SK-N-SH treated with all-trans-retinoic acid at 6 μM for 48 hours (cell line): ENCODE data around the gene PIAS2.

Experiments
- ATAC-seq: fragments of 200-7000 bp; cut with Tn5 transposase; 3 replicates; pipeline ENCODE4 v1.9.1; 2020; ENCODE audit warnings: mild to moderate bottlenecking, moderate library complexity
- ARNTL ChIP-seq: fragments of 450-650 bp; formaldehyde crosslinking; IDR thresholded peaks from 2 replicates; pipeline ENCODE4 v1.5.0; 2020; ENCODE audit warnings: low read depth, mild to moderate bottlenecking, moderate library complexity, borderline replicate concordance
- BACH2 ChIP-seq: fragments of 250-450 bp; sonication (Bioruptor Pico); IDR thresholded peaks from 2 replicates; pipeline ENCODE4 v1.9.0; 2021; ENCODE audit warnings: mild to moderate bottlenecking, borderline replicate concordance
- CREB5 ChIP-seq: fragments of 250-450 bp; sonication (Bioruptor Pico); IDR thresholded peaks from 2 replicates; pipeline ENCODE4 v1.5.1; 2020; ENCODE audit warnings: low read depth, mild to moderate bottlenecking, moderate library complexity
- CSDC2 ChIP-seq: fragments of 250-450 bp; sonication (Bioruptor Pico); IDR thresholded peaks from 2 replicates; pipeline ENCODE4 v1.5.0; 2020; ENCODE audit warnings: mild to moderate bottlenecking, moderate library complexity
- CSRNP3 ChIP-seq: fragments of 250-450 bp; sonication (Bioruptor Pico); IDR thresholded peaks from 2 replicates; pipeline ENCODE4 v1.5.1; 2021; ENCODE audit warnings: mild to moderate bottlenecking, moderate library complexity
- GLIS3 ChIP-seq: fragments of 250-450 bp; sonication (Bioruptor Pico); IDR thresholded peaks from 2 replicates; pipeline ENCODE4 v1.5.0; 2020; ENCODE audit warnings: mild to moderate bottlenecking, moderate library complexity
- ISL1 ChIP-seq: fragments of 250-450 bp; sonication (Bioruptor Pico); IDR thresholded peaks from 2 replicates; pipeline ENCODE4 v2.1.2; 2022; ENCODE audit warnings: mild to moderate bottlenecking, moderate library complexity
- OSR1 ChIP-seq: fragments of 250-450 bp; sonication (Bioruptor Pico); IDR thresholded peaks from 2 replicates; pipeline ENCODE4 v1.8.0; 2022; ENCODE audit warnings: moderate library complexity, mild to moderate bottlenecking, inconsistent platforms
- PATZ1 ChIP-seq: fragments of 250-450 bp; sonication (Bioruptor Pico); IDR thresholded peaks from 2 replicates; pipeline ENCODE4 v1.8.0; 2020; ENCODE audit warnings: mild to moderate bottlenecking, moderate library complexity, borderline replicate concordance
- PPARA ChIP-seq: fragments of 250-450 bp; sonication (Bioruptor Pico); IDR thresholded peaks from 2 replicates; pipeline ENCODE4 v1.5.0; 2020; ENCODE audit warnings: mild to moderate bottlenecking, borderline replicate concordance
- SNAI2 ChIP-seq: fragments of 250-450 bp; sonication (Bioruptor Pico); IDR thresholded peaks from 2 replicates; pipeline ENCODE4 v1.5.0; 2020; ENCODE audit warnings: mild to moderate bottlenecking, moderate library complexity
- TCF4 ChIP-seq: fragments of 250-450 bp; sonication (Bioruptor Pico); IDR thresholded peaks from 2 replicates; pipeline ENCODE4 v1.8.0; 2021; ENCODE audit warnings: mild to moderate bottlenecking, moderate library complexity, borderline replicate concordance
- TOX ChIP-seq: fragments of 250-450 bp; sonication (Bioruptor Pico); IDR thresholded peaks from 2 replicates; pipeline ENCODE4 v1.8.0; 2021; ENCODE audit warnings: mild to moderate bottlenecking, moderate library complexity, borderline replicate concordance
- ZC3H10 ChIP-seq: fragments of 250-450 bp; sonication (Bioruptor Pico); IDR thresholded peaks from 2 replicates; pipeline ENCODE4 v1.5.1; 2021; ENCODE audit warnings: mild to moderate bottlenecking, moderate library complexity
- ZFP30 ChIP-seq: fragments of 450-650 bp; formaldehyde crosslinking; IDR thresholded peaks from 2 replicates; pipeline ENCODE4 v1.5.0; 2022; ENCODE audit warnings: mild to moderate bottlenecking, moderate library complexity
- ZNF565 ChIP-seq: fragments of 450-650 bp; formaldehyde crosslinking; conservative IDR thresholded peaks from 2 replicates; pipeline ENCODE4 v1.5.0; 2020; ENCODE audit warnings: low read depth, mild to moderate bottlenecking, moderate library complexity
- ZNF70 ChIP-seq: fragments of 450-650 bp; formaldehyde crosslinking; IDR thresholded peaks from 2 replicates; pipeline ENCODE4 v1.5.0; 2020; ENCODE audit warnings: mild to moderate bottlenecking, moderate library complexity
- ZNF8 ChIP-seq: fragments of 450-650 bp; formaldehyde crosslinking; IDR thresholded peaks from 2 replicates; pipeline ENCODE4 v1.5.0; 2020; ENCODE audit warnings: mild to moderate bottlenecking, moderate library complexity
- TF ChIP-seq, protein P1 (sequence below): fragments of 250-450 bp; sonication (Bioruptor Pico); IDR thresholded peaks from 2 replicates; pipeline ENCODE4 v1.8.0; 2021; ENCODE audit warnings: low read depth, mild to moderate bottlenecking, moderate library complexity, borderline replicate concordance
- TF ChIP-seq, protein P2 (sequence below): fragments of 250-450 bp; sonication (Bioruptor Pico); IDR thresholded peaks from 2 replicates; pipeline ENCODE4 v1.5.0; 2020; ENCODE audit warnings: mild to moderate bottlenecking, moderate library complexity

PIAS2 gene

GRCh38 chr18:46916551-46917107, 678 bp downstream of the PIAS2 start (continued):
- TF ChIP-seq, protein P1, sequence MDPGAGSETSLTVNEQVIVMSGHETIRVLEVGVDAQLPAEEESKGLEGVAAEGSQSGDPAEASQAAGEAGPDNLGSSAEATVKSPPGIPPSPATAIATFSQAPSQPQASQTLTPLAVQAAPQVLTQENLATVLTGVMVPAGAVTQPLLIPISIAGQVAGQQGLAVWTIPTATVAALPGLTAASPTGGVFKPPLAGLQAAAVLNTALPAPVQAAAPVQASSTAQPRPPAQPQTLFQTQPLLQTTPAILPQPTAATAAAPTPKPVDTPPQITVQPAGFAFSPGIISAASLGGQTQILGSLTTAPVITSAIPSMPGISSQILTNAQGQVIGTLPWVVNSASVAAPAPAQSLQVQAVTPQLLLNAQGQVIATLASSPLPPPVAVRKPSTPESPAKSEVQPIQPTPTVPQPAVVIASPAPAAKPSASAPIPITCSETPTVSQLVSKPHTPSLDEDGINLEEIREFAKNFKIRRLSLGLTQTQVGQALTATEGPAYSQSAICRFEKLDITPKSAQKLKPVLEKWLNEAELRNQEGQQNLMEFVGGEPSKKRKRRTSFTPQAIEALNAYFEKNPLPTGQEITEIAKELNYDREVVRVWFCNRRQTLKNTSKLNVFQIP (CRISPR knock-in tag), result no peak
- TF ChIP-seq, all 23 proteins: peak for 0

GRCh38 chr18:46915800-46916550, 1.3 kb downstream of the PIAS2 start:
- TF ChIP-seq ZNF565 (no peak), BACH2 (CRISPR knock-in tag) (no peak), GLIS3 (CRISPR knock-in tag) (no peak), SNAI2 (CRISPR knock-in tag) (no peak), PATZ1 (no peak), ISL1 (CRISPR knock-in tag) (no peak), TOX (CRISPR knock-in tag) (no peak), OSR1 (CRISPR knock-in tag) (no peak), ARNTL (CRISPR knock-in tag) (no peak), ZNF8 (CRISPR knock-in tag) (no peak), ZFP30 (CRISPR knock-in tag) (no peak), CREB5 (CRISPR knock-in tag) (no peak), CSDC2 (no peak), ZNF70 (CRISPR knock-in tag) (no peak), TCF4 (CRISPR knock-in tag) (no peak), PPARA (no peak), ZC3H10 (CRISPR knock-in tag) (no peak)
- TF ChIP-seq, protein P2, sequence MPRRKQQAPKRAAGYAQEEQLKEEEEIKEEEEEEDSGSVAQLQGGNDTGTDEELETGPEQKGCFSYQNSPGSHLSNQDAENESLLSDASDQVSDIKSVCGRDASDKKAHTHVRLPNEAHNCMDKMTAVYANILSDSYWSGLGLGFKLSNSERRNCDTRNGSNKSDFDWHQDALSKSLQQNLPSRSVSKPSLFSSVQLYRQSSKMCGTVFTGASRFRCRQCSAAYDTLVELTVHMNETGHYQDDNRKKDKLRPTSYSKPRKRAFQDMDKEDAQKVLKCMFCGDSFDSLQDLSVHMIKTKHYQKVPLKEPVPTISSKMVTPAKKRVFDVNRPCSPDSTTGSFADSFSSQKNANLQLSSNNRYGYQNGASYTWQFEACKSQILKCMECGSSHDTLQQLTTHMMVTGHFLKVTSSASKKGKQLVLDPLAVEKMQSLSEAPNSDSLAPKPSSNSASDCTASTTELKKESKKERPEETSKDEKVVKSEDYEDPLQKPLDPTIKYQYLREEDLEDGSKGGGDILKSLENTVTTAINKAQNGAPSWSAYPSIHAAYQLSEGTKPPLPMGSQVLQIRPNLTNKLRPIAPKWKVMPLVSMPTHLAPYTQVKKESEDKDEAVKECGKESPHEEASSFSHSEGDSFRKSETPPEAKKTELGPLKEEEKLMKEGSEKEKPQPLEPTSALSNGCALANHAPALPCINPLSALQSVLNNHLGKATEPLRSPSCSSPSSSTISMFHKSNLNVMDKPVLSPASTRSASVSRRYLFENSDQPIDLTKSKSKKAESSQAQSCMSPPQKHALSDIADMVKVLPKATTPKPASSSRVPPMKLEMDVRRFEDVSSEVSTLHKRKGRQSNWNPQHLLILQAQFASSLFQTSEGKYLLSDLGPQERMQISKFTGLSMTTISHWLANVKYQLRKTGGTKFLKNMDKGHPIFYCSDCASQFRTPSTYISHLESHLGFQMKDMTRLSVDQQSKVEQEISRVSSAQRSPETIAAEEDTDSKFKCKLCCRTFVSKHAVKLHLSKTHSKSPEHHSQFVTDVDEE (CRISPR knock-in tag), result no peak
- TF ChIP-seq, protein P1 (CRISPR knock-in tag), result no peak
- no peak for ATAC-seq

DNA sequence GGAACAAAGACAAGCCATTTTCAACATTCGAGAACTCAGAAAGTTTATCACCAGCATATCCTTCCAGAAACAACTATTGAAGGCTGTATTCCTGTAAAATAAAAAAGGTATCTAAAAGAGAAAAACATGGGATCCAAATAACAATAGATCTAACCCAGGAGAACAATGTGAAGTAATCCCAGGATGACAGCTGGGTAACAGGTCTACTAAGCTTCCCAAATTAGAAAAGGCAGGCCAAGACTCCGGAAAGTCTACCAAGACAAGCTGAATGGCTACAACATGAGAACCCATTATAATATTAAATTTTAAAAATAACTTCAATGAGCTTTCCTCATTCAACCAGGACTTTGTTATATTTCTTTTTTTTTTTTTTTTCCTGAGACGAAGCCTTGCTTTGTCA, 6.5 kb downstream of the PIAS2 start:
- ATAC-seq, result no peak
- TF ChIP-seq OSR1 (CRISPR knock-in tag), result no peak
- no peak for TF ChIP-seq TCF4 (CRISPR knock-in tag)
- no peak for TF ChIP-seq ZNF8 (CRISPR knock-in tag)
- TF ChIP-seq ARNTL (CRISPR knock-in tag), result no peak
- no peak for TF ChIP-seq CSRNP3 (CRISPR knock-in tag)
- no peak for TF ChIP-seq PPARA
- no peak for TF ChIP-seq SNAI2 (CRISPR knock-in tag)
